Mammary epithelial cell (primary cell): ENCODE measurements around the gene CSTPP1.

Experiments
- CTCF ChIP-seq, 2 donors: IDR thresholded peaks in 1 of 2; conservative IDR thresholded peaks in 1 of 2; 2 replicates each; pipeline ENCODE4 v1.5.1; 2011 to 2012; ENCODE audit warnings: inconsistent platforms in 2 of 2, low read length in 2 of 2, mild to moderate bottlenecking in 2 of 2, control low read depth in 1 of 2, low read depth in 1 of 2; ENCODE audit not compliant: insufficient read depth in 1 of 2; ENCODE audit errors: extremely low read depth in 1 of 2
- EZH2 ChIP-seq: IDR thresholded peaks from 2 replicates; pipeline ENCODE4 v1.6.1; 2012; ENCODE audit warnings: low read length, inconsistent platforms, borderline replicate concordance

DNA sequence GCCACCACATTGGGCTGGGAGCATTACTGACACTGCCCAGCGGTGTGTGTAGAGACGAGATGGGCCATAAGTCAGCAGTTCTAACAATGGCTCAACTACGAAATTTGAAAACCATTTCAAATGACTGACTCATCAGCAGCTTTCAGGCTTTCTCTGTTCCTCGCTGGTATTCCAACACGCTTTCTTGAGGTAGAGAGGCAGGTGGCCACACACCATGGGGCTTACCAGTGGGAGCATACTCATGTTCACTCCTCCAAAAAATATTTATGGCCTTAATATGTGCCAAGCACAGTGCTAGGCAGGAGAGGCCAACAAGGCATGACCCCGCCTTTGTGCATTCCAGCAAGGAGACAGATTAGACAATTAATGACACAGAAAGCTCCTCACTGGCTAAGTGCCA lies 219.8 kb downstream of the CSTPP1 start:
- TF ChIP-seq CTCF (conservative IDR thresholded peaks at IDR 0.05 in 1 of 2, IDR thresholded peaks at IDR 0.05 in 1 of 2; ENCODE audit: extremely low read depth in 1 of 2, insufficient read depth in 1 of 2, low read depth in 1 of 2, low read length in 2 of 2), result no peak
- no peak for TF ChIP-seq EZH2
